ENCODE results near the gene ZNF749.

ZNF749 gene
- total RNA-seq: 15.2 to 24.9 reads per million in 2 donors

DNA sequence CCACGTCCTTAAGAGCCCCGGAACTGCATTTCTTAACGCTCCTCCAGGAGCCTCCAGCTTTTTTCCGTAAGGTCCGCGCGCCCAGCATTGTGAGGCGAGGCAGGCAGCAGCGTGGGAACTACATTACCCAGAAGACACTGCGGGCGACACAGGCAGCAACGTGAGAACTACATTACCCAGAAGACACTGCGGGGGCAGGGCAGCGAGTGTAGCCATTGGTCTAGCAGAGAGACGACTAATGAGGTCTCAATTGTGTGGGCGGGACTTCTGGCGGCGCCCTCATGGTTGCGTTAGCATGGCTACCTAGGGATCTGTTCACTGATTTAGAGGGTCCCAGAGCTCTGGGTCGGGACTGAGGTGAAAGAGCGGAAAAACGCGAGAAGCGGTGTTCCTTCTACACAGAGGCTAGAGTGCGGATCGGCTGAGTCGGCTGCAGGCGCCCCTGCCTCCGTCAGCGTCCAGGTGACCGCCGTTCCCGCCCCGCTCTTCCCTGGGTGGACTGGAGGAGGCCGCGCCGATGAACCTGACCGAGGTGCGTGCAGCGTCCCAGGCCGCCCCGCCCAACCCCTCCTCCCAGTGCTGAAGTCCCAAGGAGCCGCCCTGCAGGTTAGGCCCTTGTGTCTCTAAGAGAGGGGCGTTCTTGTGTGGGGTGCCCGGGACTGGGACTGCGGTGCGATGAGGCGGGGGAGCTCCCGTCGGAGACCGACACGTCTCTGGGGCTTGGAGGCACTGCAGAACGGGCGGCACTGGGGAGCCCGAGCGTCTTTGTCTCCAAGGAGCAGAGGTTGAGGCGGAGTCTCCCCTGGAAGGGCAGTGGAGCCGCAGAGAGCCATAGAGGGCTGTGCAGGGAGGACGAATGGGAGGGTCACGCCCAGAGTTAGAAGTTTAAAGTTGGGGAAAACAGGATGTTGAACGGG is at the start of gene ZNF749:
TSS of gene ZNF749 (plus strand) at position 264 of the 917 bp plus-strand sequence. CDS start at position 518, 254 bp downstream.
- DNase-seq: peak; percentile 45

DNA sequence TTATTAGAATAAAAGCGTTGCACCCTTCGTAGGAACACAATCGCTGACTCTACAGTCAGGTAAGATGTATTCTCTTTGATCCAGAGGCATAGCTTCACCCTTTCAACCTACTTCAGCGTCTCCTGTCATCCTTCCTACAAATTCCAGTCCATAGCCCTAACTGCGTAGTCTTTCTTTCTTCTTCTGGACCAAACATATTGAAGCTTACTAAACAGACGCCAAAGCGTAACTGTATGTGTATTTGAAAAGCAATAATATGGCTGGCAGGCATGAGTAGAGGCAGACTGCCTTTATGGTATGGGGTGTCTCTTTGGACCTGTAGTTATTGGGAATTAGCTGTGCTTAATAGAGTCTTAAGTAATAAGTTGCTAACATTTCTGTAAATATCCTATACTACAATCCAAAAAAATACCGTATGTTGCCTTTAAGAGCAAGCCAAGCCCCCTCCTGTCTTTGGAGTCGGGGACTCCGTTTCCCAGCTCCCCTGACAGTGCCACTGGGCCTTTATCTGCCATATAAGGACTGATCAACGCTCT is 45.9 kb upstream of the ZNF749 start:
- no peak for DNase-seq

DNA sequence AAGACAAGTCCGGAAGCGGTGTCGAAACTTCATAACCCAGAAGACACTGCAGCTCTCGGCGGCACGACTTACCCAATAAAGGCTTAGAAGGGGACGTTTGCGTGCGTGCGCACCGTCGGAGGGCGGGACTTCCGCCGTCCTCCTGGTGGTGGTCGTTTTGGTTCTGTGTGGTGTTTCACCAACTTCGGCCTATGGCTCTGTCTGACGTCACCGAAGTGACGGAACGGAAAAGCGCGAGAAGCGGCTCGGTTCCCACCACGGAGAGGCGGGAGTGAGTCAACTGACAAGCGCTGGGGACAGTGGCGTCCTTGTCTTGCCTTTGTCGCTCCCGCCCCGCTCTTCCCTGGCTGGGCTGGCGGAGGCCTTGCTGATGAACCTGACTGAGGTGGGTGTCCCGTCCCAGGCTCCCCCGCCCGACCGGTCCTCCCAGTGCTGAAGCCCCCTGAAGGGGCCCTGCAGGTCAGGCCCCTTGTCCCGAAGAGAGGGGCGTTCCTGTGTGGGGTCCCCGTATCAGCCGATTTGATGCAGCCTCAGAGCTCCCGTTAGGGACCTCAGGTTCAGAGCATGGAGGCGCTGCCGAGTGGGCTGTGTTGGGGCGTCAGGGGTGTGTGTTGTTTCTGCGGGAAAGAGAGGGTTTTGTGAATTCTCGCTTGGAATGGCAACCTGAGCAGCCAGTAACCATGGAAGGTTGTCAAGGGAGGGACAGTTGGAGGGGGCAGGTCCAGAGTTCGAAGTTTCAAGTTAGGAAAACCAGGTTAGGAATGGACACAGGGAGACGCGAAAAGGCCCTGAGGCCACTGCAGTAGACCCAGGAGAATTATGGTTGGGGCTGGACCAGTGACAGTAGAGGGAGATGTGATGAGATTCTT is 45.2 kb upstream of the ZNF749 start, which contains the start of gene ZNF548:
TSS of gene ZNF548 (plus strand) at position 125 of the 869 bp plus-strand sequence. CDS start at position 371, 246 bp downstream.
- peak; percentile 96 for DNase-seq

DNA sequence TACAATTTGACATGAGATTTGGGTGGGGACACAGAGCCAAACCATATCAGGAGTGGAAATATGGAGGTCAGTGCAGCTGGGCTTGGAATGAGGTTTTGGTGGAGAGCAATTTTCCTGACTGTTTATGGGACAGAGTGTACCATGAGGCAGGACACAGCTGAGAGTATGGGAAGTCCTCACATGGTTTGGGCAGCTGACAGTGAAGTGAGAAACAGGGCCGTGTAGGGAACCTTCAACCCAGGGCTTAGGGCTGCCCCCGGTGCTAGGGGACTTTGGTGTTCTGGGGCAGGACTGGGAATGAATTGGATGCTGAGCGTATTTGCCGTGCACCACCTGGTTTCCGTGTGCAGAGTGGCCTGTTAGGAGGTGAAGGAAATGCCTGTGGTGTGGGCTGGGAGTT is 39.4 kb upstream of the ZNF749 start:
- DNase-seq: no peak

DNA sequence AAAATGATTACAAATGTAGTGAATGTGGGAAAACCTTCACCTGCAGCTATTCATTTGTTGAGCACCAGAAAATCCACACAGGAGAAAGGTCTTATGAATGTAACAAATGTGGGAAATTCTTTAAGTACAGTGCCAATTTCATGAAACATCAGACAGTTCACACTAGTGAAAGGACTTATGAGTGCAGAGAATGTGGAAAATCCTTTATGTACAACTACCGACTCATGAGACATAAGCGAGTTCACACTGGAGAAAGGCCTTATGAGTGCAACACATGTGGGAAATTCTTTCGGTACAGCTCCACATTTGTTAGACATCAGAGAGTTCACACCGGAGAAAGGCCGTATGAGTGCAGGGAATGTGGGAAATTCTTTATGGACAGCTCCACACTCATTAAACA is 36.3 kb upstream of the ZNF749 start:
- no peak for DNase-seq

DNA sequence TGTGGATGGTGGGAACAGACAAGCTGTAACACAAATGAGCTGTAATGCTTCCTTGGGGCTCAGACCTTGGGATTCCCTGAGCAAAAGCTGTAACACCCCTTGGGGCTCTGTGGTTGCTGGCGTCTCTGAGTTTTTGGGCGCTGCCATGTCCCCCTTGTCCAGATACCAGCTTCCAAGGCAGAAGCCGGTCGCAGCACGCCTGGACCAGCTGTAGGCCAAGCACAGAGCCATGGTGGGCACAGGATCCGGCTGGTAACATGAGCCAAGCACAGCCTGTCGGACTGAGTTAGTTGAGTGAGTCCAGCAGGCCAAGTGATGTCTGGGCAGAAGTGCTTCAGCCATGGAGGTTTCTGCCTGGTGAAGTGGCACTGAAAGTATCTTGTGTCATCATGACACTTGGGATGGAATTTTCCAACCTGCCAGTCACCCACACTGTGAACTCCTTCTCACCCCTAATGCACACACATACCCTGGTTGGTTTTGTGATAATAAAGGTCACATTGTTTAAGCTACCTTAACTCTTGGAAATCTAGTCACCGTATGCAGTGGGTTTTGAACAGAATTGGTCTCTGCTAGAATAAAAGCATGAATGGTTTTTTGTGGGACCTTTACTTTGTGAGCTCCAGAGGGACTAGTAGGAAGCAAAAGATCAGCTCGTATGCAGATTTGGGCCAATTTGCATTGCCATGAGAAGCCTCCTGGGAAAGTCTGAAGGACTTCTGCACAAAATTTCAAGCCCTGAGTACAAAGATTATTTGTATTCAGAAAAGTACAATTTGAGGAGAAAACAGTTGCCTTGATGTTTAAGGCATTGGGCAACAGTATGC is 31.2 kb upstream of the ZNF749 start:
- DNase-seq: no peak

DNA sequence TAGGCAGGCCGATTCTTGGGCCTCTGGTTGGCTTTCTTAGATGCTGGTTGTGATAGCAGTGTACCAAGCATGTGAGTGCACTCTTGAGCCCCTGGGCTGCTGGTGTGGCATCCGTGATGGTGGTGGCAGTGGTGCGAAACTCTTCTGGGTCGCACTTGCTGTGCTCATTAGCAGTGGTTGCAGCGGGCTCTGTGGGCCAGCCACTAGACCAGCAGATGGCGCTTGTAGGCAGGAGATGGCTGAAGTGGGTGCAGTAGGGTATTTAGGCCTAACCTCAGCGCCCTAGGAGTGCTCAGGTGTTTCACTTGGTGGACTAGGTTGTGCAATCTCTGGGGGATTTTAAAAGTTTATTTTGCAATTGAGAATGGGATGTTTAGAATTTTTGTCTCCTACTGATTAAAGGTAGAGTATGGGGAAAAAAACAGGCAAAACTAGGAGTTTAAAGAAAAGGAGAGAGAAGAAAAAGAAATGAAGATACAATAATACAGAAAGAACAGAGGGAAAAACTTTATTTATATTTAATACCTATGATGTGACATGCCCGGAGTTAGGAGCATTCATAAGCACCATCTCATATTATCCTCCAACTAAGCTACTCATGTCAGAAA is 28.5 kb upstream of the ZNF749 start:
- DNase-seq: peak; percentile 16

DNA sequence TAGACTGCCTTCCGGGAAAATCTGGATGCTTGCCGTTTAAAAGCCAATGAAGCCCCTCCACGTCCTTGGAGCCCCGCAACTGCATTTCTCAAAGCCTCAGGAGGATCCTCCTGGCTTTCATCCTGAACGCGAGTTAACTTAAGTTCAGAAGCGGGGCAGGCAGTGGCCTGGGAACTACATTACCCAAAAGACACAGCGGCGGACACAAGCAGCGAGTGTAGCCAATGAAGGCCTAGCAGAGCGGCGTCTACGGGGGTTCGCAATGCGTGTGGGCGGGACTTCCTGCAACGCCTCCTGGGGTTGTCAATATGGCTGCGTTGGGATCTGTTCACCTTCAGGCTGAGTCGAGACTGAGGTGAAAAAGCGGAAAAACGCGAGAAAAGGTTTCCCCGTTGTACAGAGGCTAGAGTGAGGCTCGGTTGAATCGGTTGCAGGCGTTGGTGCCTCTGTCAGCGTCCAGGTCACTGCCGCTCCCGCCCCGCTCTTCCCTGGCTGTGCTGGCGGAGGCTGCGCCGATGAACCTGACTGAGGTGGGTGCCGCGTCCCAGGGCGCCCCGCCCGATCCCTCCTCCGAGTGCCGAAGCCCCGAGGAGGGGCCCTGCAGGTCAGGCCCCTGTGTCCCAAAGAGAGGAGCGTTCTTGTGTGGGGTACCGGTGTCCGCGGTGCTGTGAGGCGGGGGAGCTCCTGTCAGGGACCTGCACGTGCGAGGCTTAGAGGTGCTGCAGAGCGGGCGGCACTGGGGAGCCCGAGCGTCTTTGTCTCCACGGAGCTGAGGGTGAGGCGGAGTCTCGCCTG is 24.1 kb upstream of the ZNF749 start, which contains the start of gene ZNF17:
TSS of gene ZNF17 (plus strand) at position 285 of the 795 bp plus-strand sequence. CDS start 2,455 bp downstream, outside the sequence.
- peak; percentile 56 for DNase-seq

DNA sequence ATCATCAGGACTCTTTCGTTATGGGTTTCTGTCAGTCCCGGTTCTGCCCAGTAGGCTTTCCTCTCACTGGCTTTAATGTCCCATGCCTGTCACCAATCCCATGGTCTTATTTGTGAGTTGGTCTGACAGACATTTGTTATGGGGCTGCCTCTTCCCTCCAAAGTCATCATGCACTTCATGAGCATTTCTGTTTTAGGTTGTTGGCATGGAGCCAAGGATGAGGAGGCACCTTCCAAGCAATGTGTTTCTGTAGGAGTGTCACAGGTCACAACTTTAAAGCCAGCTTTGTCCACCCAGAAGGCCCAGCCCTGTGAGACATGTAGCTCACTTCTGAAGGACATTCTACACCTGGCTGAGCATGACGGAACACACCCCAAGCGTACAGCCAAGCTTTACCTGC is 15.7 kb upstream of the ZNF749 start:
- no peak for DNase-seq

DNA sequence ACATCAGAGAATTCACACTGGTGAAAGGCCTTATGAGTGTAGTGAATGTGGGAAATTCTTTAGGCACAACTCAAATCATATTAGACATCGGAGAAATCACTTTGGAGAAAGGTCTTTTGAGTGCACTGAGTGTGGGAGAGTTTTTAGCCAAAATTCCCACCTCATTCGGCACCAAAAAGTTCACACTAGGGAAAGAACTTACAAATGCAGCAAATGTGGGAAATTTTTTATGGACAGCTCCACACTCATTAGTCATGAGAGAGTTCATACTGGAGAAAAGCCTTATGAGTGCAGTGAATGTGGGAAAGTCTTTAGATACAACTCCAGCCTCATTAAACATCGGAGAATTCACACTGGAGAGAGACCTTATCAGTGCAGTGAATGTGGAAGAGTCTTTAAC is 14.1 kb upstream of the ZNF749 start:
- no peak for DNase-seq

DNA sequence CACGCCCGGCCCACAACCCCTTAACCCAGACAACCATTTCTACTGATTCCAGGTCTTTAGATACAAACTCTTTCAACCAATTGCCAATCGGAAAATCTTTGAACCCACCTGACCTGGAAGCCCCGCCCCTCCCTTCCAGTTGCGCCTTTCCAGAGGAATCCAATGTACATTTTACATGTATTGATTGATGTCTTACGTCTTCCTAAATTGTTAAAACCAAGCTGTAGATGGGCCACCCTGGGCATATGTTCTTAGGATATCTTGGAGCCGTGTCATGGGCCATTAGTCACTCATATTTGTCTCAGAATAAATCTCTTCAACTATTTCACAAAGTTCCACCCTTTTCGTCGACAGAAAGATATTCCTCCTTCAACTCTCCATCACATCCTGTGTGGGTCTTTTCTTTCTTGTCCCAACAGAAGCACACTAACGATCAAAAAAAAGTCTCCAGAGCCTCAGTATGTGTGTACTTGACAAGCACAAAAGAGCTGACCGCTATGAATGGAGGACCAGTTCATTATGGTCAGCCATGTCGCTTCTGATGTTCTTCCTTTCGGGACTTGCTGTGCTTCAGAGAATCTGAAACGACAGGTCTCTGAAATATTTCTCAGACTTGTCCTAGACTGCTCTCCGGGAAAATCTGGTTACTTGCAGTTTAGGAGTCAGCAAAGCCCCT is 601 bp upstream of the ZNF749 start:
- no peak for DNase-seq

DNA sequence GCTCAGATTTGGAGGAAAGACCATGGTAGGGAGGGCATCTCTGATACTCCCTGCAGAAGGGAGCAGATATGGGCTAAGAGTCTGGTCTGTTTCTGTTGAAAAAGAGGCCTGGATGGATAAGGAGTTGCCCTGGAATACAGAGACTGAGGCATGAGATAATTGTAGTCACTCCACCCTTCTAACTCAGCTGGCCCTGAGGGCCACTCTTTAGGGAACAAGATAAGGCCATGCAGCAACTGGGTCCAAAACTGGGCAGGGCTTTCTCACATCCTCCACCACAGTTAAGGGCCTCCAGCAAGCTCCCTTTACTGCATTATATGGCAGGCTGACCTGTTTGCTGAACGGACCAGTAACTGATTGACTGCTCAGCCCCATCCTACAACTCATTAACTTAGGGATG is 1.3 kb downstream of the ZNF749 start:
- no peak for DNase-seq

DNA sequence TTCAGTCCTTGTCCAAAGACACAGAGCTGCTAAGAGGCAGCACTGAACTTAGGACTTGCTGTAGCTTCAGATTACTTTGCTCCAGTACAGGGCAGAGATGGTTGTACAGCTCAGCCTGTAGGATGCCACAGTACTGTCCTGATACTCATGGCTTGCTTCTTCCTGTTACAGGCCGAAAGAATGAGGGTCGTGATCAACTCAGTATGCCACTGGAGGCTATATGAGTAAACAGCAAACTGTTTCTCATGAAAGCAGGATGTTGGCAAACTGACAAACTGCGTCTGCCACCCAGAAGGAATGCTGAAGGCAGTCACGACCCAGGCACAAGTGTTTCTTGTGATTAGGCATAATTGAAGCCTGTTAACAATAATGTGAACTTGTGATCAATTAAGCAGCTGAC is 2.8 kb downstream of the ZNF749 start:
- no peak for DNase-seq

DNA sequence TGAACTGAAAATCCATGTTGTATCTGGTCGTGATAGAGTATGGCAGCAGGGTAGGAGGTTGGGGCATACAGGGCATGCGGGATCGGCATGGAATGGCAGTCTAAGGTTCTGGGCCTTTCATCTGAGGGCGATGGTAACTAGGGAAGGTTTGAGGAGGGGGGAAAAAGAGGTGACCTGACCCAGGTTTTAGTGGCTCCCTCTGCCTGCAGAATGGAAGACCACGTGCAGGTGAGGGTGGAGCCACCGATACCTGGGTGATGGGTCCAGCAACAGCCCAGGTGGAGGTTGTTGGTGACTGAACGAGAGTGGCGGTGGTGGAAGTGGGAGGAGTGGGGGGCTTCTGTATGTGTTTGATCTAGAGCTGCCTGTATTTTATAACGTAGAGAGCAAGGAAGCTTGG is 3.8 kb downstream of the ZNF749 start:
- no peak for DNase-seq

DNA sequence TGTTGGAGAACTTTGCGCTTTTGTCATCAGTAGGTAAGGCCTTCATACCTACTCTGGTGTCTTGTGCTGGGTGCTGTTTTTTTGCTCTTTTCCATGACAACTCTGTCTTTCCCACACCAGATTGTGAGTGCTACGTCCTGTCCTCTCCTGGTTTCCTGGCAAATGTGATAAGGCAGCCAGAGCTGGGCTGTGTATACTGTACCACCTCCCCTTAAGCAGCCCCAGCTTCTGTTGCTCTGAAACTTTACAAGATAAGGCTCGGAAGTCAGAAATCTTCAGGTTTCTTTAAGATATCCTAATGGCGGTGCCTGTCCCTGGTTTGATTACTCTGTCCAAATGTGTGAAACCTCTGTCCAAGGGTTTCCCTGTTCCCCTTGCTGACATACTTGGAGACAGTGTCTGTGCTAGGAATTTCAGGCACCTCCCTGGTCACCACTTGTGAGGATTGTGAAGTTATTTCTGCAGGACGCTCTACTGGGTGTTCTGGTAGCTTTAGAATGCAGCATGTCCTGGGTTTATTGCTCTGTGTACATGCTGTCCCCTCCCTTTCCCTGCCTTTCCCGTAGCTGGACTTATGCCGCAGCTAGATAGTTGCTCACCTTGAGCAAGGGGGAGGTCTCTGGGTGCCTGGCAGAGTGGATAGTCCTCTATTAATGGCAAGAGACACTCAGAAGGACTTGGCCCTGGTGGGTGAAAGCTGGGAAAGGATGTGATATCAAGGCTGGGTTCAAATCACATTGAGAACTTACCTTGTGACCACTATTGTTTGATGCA is 7.0 kb downstream of the ZNF749 start:
- DNase-seq: no peak

DNA sequence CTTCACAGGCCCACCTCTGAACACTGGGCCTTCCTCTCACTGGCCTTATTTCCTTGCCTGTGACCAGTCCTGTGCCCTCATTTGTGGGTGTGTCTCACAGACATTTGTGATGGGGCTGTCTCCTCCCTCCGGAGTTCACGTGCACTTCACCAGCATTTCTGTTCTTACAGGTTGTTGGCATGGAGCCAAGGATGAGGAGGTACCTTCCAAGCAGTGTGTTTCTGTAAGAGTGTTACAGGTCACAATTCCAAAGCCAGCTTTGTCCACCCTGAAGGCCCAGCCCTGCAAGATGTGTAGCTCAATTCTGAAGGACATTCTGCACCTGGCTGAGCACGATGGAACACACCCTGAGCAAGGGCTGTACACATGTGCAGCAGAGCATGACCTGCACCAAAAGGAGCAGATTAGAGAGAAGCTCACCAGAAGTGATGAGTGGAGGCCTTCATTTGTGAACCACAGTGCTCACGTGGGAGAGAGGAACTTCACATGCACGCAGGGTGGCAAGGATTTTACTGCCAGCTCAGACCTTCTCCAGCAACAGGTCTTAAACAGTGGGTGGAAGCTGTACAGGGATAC is 8.1 kb downstream of the ZNF749 start:
- DNase-seq: no peak

DNA sequence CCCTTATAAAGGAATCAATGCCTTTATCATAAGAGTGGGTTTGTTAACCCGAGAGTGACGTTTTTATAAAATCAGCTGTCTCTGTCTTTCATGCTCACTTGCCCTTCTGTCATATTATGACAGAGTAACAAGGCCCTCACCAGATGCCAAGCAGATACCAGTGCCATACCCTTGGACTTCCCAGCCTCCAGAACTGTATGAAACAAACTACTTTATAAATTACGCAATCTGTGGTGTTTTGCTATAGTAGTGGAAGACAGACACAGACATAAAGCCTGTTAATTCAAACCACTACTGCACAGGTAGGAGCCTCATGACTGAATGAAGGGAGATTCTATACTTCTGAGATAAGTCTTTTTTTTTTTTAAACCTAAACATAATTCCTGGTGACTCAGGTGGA is 17.2 kb downstream of the ZNF749 start:
- DNase-seq: no peak

DNA sequence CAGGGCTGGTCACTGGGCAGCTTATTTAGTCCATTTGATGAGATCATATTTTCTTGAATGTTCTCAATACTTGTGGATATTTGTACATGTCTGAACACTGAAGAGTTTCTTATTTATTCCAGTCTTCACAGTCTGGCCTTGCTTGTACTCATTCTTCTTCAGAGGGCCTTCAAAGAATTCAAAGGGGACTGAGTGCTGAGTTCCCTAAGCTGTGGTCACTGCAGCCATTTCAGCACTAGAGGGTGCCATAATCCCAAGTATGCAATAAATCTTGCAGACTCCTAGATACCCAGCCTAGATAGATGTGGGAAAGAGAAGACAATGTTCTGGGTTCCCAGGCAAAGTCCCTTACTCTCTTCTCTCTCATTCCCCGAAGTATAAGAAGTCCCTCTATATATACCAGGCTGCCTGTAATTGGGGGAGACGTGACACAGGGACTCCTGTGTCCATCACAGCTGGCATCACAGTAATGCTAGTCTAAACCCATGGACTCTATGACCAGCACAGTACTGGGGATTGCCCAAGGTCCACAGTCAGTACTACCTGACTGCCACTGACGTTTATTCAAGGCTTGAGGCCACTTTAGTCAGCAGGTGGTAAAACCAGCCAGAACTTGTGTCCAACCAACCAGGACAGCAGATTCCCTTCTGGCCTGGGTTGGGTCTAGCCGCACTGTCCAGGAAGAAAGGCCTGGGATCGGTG is 30.7 kb downstream of the ZNF749 start:
- DNase-seq: no peak
